Trophoblast cell (in vitro differentiated cells and primary cell): ENCODE data around the gene GALNT16.

ENCODE experiments used
- DNase-seq, 2 donors: peaks; one replicate each; pipeline ENCODE4 v3.0.0-alpha.2; 2016
- H2AFZ ChIP-seq: 2 replicates; pipeline ENCODE4 v1.6.1; 2013; ENCODE audit warnings: low read length, moderate library complexity, mild to moderate bottlenecking; ENCODE audit not compliant: insufficient read depth, poor library complexity
- H2AK5ac ChIP-seq: 2 replicates; pipeline ENCODE4 v1.6.1; 2013; ENCODE audit warnings: mild to moderate bottlenecking, low read length
- H2BK120ac ChIP-seq: 2 replicates; pipeline ENCODE4 v1.6.1; 2013; ENCODE audit warnings: low read length, mild to moderate bottlenecking, moderate library complexity; ENCODE audit not compliant: insufficient read depth, poor library complexity
- H2BK12ac ChIP-seq: 2 replicates; pipeline ENCODE4 v1.6.1; 2013; ENCODE audit warnings: mild to moderate bottlenecking, low read length, moderate library complexity
- H2BK5ac ChIP-seq: 2 replicates; pipeline ENCODE4 v1.6.1; 2013; ENCODE audit warnings: low read length, low read depth, moderate library complexity, mild to moderate bottlenecking; ENCODE audit not compliant: poor library complexity
- H3K14ac ChIP-seq: 2 replicates; pipeline ENCODE4 v1.6.1; 2013; ENCODE audit warnings: mild to moderate bottlenecking, low read length
- H3K18ac ChIP-seq: 2 replicates; pipeline ENCODE4 v1.6.1; 2013; ENCODE audit warnings: mild to moderate bottlenecking, low read length
- H3K23ac ChIP-seq: 2 replicates; pipeline ENCODE4 v1.6.1; 2013; ENCODE audit warnings: low read length
- H3K27ac ChIP-seq: 2 replicates; pipeline ENCODE4 v1.5.1; 2013; ENCODE audit warnings: low read depth, mild to moderate bottlenecking, inconsistent platforms, low read length, moderate library complexity
- H3K27me3 ChIP-seq: 2 replicates; pipeline ENCODE4 v1.6.1; 2013; ENCODE audit warnings: inconsistent platforms, mild to moderate bottlenecking, low read length, moderate library complexity; ENCODE audit not compliant: insufficient read depth
- H3K36me3 ChIP-seq, 2 experiments: 1 replicate in 1 of 2; 2 replicates in 1 of 2; pipeline ENCODE4 v1.6.1; 2013; ENCODE audit warnings: low read length in 2 of 2, mild to moderate bottlenecking in 2 of 2, moderate library complexity in 1 of 2; ENCODE audit not compliant: insufficient read depth in 2 of 2, control insufficient read depth in 1 of 2
- H3K4ac ChIP-seq: 2 replicates; pipeline ENCODE4 v1.6.1; 2013; ENCODE audit warnings: low read depth, mild to moderate bottlenecking, low read length, moderate library complexity
- H3K4me1 ChIP-seq, 2 experiments: 1 replicate in 1 of 2; 2 replicates in 1 of 2; pipeline ENCODE4 v1.6.1; 2013; ENCODE audit warnings: low read length in 2 of 2, mild to moderate bottlenecking in 2 of 2, moderate library complexity in 1 of 2; ENCODE audit not compliant: insufficient read depth in 2 of 2, control insufficient read depth in 1 of 2
- H3K4me2 ChIP-seq: 2 replicates; pipeline ENCODE4 v1.6.1; 2013; ENCODE audit warnings: inconsistent platforms, mild to moderate bottlenecking, low read length, moderate library complexity
- H3K4me3 ChIP-seq: 2 replicates; pipeline ENCODE4 v1.5.1; 2013; ENCODE audit warnings: mild to moderate bottlenecking, low read depth, low read length, inconsistent platforms
- H3K79me1 ChIP-seq: one replicate; pipeline ENCODE4 v1.6.1; 2013; ENCODE audit warnings: low read length
- H3K79me2 ChIP-seq: 2 replicates; pipeline ENCODE4 v1.6.1; 2013; ENCODE audit warnings: low read length, mild to moderate bottlenecking; ENCODE audit not compliant: control insufficient read depth, insufficient read depth, poor library complexity
- H3K9ac ChIP-seq: 2 replicates; pipeline ENCODE4 v1.6.1; 2013; ENCODE audit warnings: mild to moderate bottlenecking, low read length
- H3K9me3 ChIP-seq: 2 replicates; pipeline ENCODE4 v1.6.1; 2013; ENCODE audit warnings: low read depth, mild to moderate bottlenecking, control low read depth, inconsistent platforms, low read length; ENCODE audit not compliant: insufficient read depth
- H4K12ac ChIP-seq: 2 replicates; pipeline ENCODE4 v1.6.1; 2013; ENCODE audit warnings: low read depth, mild to moderate bottlenecking, low read length, moderate library complexity
- H4K8ac ChIP-seq: 2 replicates; pipeline ENCODE4 v1.6.1; 2013; ENCODE audit warnings: low read depth, mild to moderate bottlenecking, low read length, moderate library complexity
- H4K91ac ChIP-seq: one replicate; pipeline ENCODE4 v1.6.1; 2013; ENCODE audit warnings: low read depth, mild to moderate bottlenecking, low read length, moderate library complexity
- WGBS: extraction: QIAGEN DNeasy Blood & Tissue Kit; methylation state at CpG from one replicate; pipeline ENCODE4 v1.1.7; 2013; ENCODE audit warnings: missing lambda C conversion rate; ENCODE audit not compliant: insufficient read length, insufficient coverage; ENCODE audit errors: extremely low coverage; 5-methylcytosine and 5-hydroxymethylcytosine counted together

Gene GALNT16

DNA sequence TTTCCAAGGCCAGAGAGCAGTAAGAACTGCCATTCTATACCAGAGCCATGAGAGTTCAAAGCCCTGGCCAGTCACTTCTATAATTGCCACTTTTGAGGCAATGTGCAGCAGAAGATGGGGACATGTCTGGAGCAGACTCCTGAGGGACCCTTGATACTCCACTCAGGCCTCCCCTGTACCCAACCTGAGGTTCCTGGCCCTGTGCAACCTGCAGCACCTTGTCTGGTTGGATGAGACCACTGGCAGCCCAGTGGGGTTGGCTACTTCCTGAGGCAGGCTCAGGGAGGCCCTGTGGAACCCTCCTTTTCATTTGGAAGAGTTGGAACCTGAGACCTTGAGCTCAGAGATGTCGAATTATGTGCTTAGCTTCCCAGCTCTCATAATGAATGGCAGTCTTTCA, 54.4 kb downstream of the GALNT16 start:
- H3K4me1 ChIP-seq = no peaks in the 10 kb centered on the region
- no peak overlapping the region for H3K23ac ChIP-seq
- H3K9ac ChIP-seq = no peak overlapping the region
- H4K8ac ChIP-seq = no peak overlapping the region
- no peak for DNase-seq
- H4K12ac ChIP-seq = no peak overlapping the region
- no peak overlapping the region for H3K27ac ChIP-seq
- H3K4me3 ChIP-seq = no peak overlapping the region
- no CpG with 5 or more reads among the region's 1 CpG for whole genome bisulfite sequencing
- H3K79me1 ChIP-seq = no peaks in the 10 kb centered on the region
- H2AK5ac ChIP-seq = no peak overlapping the region
- H3K9me3 ChIP-seq = no peaks in the 10 kb centered on the region
- no peaks in the 10 kb centered on the region for H3K36me3 ChIP-seq
- H3K27me3 ChIP-seq = no peaks in the 10 kb centered on the region
- H3K4ac ChIP-seq = no peak overlapping the region
- no peak overlapping the region for H4K91ac ChIP-seq
- H2BK5ac ChIP-seq = no peak overlapping the region
- no peaks in the 10 kb centered on the region for H3K79me2 ChIP-seq
- H3K4me2 ChIP-seq = no peak overlapping the region
- no peak overlapping the region for H3K14ac ChIP-seq
- no peak overlapping the region for H2BK120ac ChIP-seq
- no peak overlapping the region for H2BK12ac ChIP-seq
- no peak overlapping the region for H3K18ac ChIP-seq
- H2AFZ ChIP-seq = no peak overlapping the region

DNA sequence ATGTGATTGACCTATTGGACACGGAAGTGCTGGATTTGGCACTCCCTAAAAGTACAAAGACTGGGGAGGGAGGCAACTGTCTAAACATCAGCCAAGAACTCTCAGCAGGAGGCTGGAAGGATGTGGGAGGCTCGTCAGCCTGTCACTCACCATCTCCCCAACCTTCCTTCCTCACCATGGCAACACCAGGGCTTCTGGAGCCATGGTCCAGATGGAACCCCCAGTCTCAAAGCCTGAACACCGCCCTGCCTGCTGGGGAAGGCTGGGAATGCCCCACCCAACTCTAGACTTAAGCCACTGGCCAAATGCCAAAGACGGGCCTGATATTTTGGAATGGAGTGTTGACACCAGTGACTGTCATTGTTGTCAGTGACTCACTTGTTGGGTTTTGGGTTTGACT, 55.3 kb downstream of the GALNT16 start:
- no peak overlapping the region for H3K23ac ChIP-seq
- H4K8ac ChIP-seq = no peak overlapping the region
- no peaks in the 10 kb centered on the region for H3K4me1 ChIP-seq
- no peaks in the 10 kb centered on the region for H3K79me2 ChIP-seq
- no peak overlapping the region for H2BK12ac ChIP-seq
- H2AK5ac ChIP-seq = no peak overlapping the region
- no peak overlapping the region for H3K9ac ChIP-seq
- H3K14ac ChIP-seq = no peak overlapping the region
- no CpG with 5 or more reads among the region's 4 CpGs for WGBS
- no peak for DNase-seq
- H3K4me3 ChIP-seq = no peak overlapping the region
- H3K79me1 ChIP-seq = no peaks in the 10 kb centered on the region
- H3K36me3 ChIP-seq = no peaks in the 10 kb centered on the region
- no peak overlapping the region for H3K4me2 ChIP-seq
- no peaks in the 10 kb centered on the region for H3K27me3 ChIP-seq
- H3K18ac ChIP-seq = no peak overlapping the region
- H4K12ac ChIP-seq = no peak overlapping the region
- no peaks in the 10 kb centered on the region for H3K9me3 ChIP-seq
- H3K4ac ChIP-seq = no peak overlapping the region
- H3K27ac ChIP-seq = no peak overlapping the region
- H2BK5ac ChIP-seq = no peak overlapping the region
- no peak overlapping the region for H2BK120ac ChIP-seq
- H2AFZ ChIP-seq = no peak overlapping the region
- H4K91ac ChIP-seq = no peak overlapping the region

DNA sequence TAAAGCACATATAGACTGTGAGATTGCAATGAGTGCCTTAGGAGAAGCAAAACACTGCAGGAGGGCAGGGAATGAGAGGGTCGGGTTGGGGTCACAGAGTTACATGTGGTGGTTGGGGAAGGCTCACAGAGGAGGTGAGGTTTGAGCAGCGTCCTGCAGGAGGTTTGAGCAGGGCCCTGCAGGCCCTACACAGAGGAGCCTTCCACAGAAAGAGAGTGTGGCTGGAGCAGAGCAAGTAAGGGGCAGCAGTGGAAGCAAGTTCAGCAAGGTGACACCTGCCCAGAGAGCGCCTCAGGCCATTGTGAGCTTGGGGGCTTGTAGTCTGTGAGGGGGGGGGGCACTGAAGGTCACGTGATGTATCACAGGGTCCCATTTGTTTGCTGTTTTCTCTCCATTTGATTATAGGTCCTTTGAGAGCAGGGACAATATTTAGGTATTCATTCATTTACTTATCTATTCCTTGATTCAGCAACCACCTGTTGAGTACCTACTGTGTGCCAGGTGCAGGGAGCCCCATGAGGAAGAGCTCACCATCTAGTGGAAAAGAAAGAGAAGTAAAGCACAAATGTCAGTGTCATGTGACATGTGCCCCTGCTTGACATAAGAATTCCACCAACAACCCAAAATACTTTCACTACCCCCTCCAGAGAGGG, 56.6 kb downstream of the GALNT16 start:
- H3K4me1 ChIP-seq = no peaks in the 10 kb centered on the region
- DNase-seq = no peak
- H3K4me2 ChIP-seq = no peak overlapping the region
- H4K8ac ChIP-seq = no peak overlapping the region
- H3K9ac ChIP-seq = no peak overlapping the region
- H4K91ac ChIP-seq = no peak overlapping the region
- H4K12ac ChIP-seq = no peak overlapping the region
- no peak overlapping the region for H3K4me3 ChIP-seq
- H3K9me3 ChIP-seq = peaks cover 2% of the 10 kb centered on the region
- no peak overlapping the region for H2BK5ac ChIP-seq
- H3K14ac ChIP-seq = no peak overlapping the region
- H3K36me3 ChIP-seq = no peaks in the 10 kb centered on the region
- H3K79me2 ChIP-seq = no peaks in the 10 kb centered on the region
- H2AK5ac ChIP-seq = no peak overlapping the region
- WGBS = no CpG with 5 or more reads among the region's 4 CpGs
- no peak overlapping the region for H3K18ac ChIP-seq
- no peak overlapping the region for H2AFZ ChIP-seq
- H2BK120ac ChIP-seq = no peak overlapping the region
- no peak overlapping the region for H3K4ac ChIP-seq
- no peak overlapping the region for H2BK12ac ChIP-seq
- H3K27me3 ChIP-seq = no peaks in the 10 kb centered on the region
- no peaks in the 10 kb centered on the region for H3K79me1 ChIP-seq
- no peak overlapping the region for H3K27ac ChIP-seq
- no peak overlapping the region for H3K23ac ChIP-seq

DNA sequence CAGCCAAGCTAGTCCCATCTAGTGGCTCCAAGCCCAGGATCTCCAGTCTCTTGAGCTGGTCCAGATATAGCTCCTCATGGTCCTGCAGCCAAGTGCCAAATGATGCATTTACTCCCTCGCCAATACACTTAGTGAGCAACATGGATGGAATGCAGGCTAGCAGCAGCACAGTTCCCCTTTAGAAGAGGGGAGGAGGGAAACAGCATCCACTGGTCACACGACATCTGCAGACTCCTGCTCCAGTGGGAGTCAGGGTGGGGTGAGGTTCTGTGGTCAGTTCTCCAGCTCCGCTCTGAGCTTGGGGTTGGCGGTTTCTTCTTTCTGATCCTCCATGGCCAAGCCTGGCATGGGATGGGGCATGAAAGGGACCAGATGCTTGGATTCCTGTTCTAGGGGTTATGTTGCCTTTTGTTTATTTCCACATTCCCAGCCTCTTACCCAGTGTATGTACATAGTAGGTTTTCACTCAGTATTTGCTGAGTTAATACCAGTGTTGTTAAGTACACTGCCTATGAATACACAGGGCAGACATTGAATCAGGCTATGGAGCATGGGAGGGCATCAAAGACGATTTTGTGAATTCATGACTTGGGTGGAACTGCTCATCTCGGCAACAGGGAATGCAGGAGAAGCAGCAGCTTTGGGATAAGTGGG, 57.3 kb downstream of the GALNT16 start:
- no peaks in the 10 kb centered on the region for H3K79me2 ChIP-seq
- H3K4me2 ChIP-seq = no peak overlapping the region
- no peak overlapping the region for H3K23ac ChIP-seq
- H4K12ac ChIP-seq = no peak overlapping the region
- no peak overlapping the region for H2AFZ ChIP-seq
- H3K4ac ChIP-seq = no peak overlapping the region
- no peak overlapping the region for H2BK5ac ChIP-seq
- no peaks in the 10 kb centered on the region for H3K79me1 ChIP-seq
- no peak overlapping the region for H4K8ac ChIP-seq
- no peak overlapping the region for H3K18ac ChIP-seq
- DNase-seq = peak in 1 of 2 donors; percentile 26
- no peaks in the 10 kb centered on the region for H3K27me3 ChIP-seq
- H2AK5ac ChIP-seq = no peak overlapping the region
- H2BK12ac ChIP-seq = no peak overlapping the region
- H3K27ac ChIP-seq = no peak overlapping the region
- H4K91ac ChIP-seq = no peak overlapping the region
- no peak overlapping the region for H2BK120ac ChIP-seq
- no peak overlapping the region for H3K9ac ChIP-seq
- no peaks in the 10 kb centered on the region for H3K36me3 ChIP-seq
- no peak overlapping the region for H3K14ac ChIP-seq
- no CpG with 5 or more reads among the region's 6 CpGs for WGBS
- no peak overlapping the region for H3K4me3 ChIP-seq
- H3K9me3 ChIP-seq = peaks cover 2% of the 10 kb centered on the region
- no peaks in the 10 kb centered on the region for H3K4me1 ChIP-seq
